ENCODE results near the gene PPIF.

Gene PPIF

DNA sequence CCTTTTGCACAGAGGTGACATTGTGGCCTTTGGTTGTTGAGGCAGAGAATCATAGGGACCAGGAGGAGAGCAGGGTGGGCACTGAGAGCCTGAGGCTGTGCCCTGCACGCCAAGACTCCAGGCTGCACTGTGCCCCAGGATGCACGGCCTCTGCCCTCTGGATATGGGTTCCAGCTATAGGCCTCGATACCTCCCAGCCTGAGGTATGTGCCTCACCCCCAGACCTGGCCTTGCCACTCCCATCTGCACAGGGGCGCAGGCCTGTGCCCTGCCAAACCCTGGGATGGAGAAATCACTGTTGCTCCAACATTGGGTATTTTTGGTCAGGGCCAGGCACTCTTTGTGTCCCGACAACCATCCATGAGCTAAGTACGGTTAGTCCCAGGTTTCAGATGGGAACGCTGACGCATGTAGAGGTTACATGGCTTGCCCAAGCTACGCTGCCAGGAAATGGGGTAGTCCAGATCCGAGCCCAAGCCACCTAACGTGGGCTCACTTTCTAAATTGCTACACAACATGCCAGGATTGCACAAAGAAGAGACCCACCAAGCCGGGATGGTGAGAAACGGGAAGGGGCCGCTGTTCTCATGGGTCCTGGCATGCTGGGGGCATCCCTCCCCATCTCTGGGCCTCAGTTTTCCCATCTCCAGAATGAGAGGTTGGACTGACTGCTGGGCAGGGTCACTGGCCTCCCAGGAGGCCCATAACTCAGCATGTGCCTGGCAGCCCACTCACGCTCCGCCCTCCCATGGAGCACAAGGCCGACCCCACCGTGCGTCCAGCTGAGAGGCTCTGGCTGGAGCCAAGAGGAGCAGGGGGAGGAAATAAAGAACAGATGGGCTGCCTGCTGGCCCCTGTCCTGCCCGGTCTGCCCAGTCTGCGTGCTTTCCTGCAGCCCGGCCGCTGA is 54.0 kb downstream of the PPIF start:
- DNase-seq: no peak

DNA sequence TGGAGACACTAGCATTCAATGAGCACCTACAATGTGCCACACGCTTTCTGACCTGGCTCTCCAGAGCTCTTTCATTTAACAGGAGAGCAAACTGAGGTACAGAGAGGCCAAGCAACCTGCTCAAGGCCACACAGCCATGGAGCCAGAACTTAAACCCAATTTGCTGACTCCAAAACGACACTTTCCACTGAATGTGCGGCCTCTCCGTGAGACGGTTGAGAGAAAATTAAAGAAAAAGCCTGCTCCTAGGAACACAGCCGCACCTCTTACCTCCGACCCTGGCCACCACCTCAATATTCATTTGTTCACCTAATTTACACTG is 55.3 kb downstream of the PPIF start:
- DNase-seq: no peak

DNA sequence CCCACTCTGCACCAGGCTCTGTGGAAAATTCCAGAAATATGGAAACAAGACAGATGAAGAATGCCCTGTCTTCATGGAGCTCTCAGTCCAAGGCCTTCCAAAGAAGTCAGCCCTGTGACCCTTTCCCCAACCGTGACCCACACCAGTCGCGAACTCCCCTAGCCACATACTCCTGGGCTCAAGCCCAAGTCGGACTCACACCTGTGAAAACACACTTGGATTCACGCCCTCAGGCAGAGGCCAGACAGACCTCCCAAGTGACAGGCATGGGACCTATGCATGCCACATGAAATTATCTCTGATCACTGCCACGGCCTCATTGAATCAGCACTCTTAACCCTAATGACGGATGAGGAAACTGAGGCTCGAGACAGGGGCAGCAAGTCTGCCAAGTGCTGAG is 55.7 kb downstream of the PPIF start:
- no peak for DNase-seq

DNA sequence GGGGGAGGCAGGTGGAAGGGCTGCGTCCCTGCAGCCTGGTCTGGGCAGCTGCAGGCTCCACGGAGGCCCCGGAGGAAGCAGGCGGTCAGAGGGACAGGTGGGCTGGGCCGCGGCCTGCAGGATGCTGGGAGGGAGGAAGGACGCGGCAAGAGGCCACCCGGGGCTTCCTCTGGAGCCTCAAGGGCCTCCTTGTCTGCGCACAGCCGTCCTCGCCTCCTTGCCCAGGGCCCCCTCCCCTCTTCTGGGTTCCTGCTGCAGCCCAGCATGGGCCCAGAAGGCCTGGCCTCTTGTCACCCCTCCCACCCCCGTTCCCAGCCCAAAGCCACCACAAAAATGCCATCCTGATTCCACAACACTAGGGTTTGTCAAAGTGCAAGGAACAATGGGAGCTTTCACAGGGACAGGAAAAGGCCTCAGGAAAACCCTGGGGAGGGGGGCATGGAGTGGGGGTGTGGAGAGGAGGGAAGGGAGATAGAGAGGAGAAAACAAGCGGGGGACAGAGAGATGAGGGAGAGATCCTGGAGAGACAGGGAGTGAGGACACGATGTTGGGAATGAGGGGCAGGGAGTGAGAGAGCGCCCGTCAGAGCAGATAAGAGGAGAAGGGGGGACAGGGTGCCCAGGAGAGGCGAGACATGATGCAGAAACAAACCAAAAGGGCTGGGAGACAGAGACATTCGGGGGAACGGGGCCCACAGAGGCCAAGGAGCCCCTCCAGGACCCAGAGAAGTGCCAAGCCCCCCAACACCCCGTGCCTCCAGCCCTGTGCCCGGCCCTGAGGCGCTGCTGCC is 56.4 kb downstream of the PPIF start:
- DNase-seq: no peak

DNA sequence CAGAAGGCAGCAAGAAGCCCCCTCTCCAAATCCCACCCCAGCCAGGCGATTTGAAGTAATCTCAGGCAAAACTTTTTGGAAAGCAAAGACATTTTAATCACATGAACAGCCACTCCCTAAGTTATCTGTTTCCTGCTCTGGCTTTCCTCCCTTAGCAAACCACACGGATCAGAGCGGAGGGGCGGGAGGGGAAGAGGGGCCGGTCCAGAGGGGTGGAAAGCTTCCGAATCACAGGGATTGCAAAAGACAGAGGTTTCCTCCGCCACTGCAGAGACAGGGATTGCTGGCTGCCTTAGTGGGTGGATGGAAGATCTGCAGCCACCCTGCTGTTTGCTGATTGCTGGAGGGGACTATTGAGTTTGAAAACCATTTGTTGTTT is 57.0 kb downstream of the PPIF start:
- no peak for DNase-seq

DNA sequence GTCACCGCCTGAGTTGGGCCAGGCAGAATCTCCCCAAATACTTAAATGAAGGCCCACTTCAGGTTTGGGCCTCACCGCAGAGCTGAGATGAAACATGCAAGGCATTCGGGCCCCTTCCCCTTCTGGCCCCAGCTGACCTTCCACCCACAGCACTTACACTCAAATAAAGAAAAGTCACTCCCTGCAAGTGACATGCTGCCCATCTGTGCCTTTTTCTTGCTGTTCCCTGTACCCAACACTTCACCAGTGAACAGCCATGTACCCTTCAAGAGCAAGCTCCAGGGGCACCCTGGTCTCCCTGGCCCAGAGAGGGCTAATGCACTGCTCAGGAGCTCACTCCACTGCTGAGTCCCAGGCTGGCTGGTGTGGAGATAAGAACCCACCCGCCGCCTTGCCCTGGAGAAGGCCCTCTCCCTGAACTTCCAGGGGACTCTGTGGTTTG is 57.4 kb downstream of the PPIF start:
- DNase-seq: no peak

Measured in right kidney (tissue), 1 donor.